ENCODE measurements around the gene CAGE1.
"Not testable (repeated sequence)": the region's sequence is repeated elsewhere in the genome, so short reads cannot be mapped to it uniquely, and the experiment has no call there.

The CAGE1 gene

DNA sequence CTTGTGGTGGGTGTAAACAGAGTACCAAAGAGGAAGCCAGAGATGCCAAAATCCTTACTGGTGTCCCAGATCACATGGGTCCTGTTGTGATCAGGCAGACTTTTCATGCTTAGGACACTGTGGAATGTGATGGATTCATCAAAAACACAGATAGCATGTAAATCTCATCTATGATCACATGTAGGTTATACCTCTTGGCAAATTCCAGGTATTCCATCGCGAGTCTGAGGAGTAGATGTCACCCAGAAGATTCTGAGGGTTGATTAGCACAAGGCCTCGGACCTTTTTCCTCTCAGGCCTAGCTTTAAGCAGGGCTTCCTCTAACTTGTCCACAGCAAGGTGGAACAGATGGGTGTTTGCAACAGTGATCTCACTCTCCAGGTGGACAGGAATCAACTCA, 48.3 kb downstream of the CAGE1 start:
- DNase-seq (ENCODE audit: low read depth in 3 of 3, low spot score in 1 of 3), result no peak

DNA sequence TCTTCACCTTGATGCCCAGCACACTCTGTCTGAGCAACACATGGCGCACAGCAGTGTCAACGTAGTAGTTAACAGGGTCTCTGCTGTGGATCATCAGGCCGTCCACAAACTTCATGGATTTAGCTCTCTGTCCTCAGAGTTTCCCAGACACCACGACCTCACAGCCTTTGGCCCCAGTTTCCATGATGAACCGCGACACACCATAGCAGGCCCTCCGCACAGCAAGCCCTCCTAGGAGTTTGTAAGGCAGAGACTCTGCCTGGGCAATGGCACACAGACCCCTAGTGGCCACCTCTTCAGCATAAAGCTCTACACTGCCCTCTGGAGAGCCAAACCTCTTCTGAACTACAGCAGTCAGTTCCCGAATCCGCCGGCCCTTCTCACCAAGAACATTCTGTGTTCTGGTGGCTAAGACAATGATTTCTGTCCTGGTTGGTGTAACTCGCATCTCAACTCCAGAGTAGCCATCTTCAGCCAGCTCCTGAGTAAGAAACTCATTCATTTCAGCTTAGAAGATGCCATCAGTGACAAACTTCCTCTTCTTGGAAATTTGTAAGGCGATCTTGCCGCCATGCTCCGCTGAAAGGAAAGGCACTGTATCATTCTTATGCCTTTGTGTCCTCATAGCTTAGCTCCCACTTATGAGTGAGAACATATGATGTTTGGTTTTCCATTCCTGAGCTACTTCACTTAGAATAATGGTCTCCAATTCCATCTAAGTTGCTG, 50.4 kb downstream of the CAGE1 start:
- not testable (repeated sequence) for DNase-seq (ENCODE audit: low read depth in 3 of 3, low spot score in 1 of 3)

DNA sequence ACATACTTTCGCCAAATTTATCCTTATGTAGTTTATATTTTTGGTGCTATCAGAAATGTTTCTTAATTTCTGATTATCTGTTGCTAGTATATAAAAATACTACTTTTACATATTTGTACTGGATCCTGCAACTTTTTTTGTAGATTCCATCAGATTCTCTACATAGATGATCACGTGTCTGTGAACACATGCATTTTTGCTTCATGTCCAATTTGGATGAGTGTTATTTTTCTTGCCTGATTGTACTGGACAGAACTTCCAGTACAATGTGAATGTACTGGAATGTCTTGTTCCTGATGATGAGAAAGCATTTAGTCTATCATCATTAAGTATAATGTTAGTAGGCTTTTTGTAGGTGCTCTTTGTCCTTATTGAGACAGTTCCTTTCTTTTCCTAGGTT, 51.5 kb downstream of the CAGE1 start:
- DNase-seq (ENCODE audit: low read depth in 3 of 3, low spot score in 1 of 3), result no peak

DNA sequence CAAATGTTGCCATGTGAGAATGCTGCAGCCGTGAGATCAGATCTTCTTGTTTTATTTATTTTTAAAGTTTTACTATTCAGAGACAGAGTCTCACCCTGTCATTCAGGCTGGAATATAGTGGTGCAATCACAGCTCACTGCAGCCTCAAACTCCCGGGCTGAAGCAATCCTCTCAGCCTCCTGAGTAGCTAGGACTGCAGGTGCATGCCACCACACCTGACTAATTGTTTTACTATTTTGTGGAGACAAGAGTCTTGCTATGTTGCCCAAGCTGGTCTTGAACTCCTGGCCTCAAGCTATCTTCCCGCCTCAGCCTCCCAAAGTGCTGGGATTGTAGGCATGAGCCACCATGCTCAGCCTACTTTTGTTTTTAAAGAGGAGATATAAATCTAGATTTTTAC, 54.0 kb downstream of the CAGE1 start:
- DNase-seq (ENCODE audit: low read depth in 3 of 3, low spot score in 1 of 3), result no peak

DNA sequence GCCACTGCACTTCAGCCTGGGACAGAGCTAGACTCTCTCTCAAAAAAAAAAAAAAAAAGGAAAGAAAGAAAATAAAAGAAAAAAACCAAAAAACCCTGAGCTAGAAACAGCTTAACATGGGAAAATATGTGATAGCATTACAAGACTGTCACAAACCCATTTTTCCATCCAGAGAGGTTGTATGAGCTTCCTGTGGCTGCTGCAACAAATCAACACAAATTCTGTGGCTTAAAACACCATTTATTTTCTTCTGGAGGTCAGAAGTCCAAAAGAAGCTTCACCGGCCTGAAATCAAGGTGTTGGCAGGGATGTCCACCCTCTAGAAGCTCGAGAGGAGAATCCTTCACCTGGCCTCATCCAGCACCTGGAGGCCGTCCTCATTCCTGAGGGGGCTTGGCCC, 54.9 kb downstream of the CAGE1 start:
- no peak for DNase-seq (ENCODE audit: low read depth in 3 of 3, low spot score in 1 of 3)

DNA sequence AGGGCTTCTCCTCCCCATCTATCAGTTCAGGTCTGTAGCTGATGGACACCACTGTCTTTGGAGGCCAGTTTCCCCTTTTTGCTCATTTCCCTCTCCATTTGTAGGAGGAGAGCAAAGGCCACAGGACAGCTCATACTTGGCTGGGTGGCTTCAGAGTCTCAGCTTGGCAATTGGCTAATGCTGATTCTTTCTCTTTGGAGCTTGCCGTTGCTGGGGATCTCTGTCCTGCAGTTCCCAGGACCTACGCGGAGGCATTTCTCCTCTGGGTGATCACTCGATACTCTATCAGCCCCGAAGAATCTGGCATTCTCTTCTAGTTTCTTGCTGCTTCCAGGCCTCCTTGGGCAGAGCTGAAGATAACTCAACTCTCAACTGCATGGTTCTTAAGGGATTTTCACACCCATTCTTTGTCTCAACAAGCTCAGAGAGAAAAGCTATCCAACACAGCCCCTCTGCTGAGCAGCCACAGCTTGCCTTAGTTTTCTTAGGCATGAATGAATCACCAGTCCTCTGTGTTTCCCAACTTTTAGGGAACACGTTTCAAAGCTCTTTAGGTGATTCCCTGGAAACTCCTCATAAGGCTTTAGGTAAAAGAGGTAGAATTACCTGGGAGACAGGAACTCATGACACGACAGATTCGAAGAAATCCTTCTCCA, 57.3 kb downstream of the CAGE1 start:
- DNase-seq (ENCODE audit: low read depth in 3 of 3, low spot score in 1 of 3), result no peak

DNA sequence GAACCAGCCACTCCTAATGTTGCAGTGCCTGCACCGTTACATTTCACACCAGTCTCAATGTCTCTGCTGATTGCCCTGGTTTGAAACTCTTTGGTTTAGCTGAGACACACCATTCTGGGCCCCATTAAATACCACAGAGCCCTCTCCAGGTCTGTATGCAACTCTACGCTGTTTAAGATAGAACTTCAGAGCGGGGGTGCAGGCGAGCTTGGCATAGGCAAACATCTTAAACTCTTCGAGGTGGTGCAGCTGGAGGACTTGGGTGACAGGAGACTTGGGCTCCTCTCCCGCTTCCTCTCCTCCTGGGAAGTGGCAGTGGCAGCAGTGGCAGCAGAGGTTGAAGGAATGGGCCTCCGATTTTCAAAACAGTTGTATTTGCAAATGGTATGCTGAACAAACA, 58.1 kb downstream of the CAGE1 start:
- no peak for DNase-seq (ENCODE audit: low read depth in 3 of 3, low spot score in 1 of 3)

DNA sequence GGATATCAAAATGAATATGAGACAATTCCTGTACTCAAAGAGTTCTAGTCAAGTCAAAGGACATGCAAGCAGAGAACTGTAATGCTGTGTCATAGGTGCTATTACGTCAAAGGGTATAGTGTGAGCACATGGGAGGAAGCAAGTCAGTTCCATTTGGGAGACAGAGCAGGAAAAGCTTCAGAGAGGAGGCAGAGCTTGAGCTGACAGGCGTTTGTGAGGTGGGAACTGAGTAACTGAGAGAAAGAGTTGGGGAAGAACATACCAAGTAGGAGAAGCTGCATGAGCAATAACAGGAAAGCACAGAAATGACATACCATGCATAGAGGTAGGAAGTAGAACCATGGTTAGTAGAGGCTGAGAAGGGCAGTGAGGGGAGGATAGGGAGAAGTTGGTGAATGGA, 61.3 kb downstream of the CAGE1 start:
- DNase-seq (ENCODE audit: low read depth in 3 of 3, low spot score in 1 of 3), result no peak

DNA sequence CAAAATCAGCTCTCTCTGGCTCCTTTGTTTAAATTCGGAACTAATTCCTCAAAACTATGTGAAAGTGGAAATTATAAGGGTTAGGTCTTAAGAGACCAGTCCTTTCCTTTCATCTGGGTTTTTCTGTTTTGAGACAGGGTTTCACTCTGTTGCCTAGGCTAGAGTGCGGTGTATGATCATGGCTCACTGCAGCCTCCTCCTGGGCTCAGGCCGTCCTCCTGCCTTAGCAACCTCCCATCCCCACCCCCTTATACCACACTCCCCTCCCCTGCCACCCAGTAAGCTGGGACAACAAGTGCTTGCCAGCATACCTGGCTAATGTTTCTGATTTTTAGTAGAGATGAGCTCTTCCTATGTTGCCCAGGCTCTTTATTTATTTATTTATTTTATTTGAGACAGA, 63.8 kb downstream of the CAGE1 start:
- no peak for DNase-seq (ENCODE audit: low read depth in 3 of 3, low spot score in 1 of 3)

DNA sequence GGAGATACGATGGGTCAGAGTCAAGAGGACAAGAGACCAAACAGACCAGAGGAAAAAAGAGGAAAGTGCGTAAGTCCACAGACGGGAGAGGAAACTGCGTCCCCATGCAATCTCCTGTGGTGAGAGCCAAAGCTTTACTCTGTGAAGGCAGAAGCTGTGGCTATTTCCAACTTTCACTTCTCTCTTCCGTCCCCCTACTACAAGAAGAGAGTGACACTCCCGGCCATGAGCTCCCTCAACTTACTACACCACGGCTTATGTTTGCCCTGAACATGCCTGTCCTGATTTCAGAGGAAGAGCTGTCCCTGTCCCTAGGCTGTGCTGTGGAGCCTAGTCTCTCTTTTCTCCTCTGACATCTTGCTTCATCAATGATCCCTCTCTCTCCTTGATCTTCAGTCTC, 65.0 kb downstream of the CAGE1 start:
- DNase-seq (ENCODE audit: low read depth in 3 of 3, low spot score in 1 of 3), result no peak

- DNase-seq (ENCODE audit: low read depth in 3 of 3, low spot score in 1 of 3), result no peak
Measured at GRCh38 chr6:7323074-7323473, 66.5 kb downstream of the CAGE1 start.

- not testable (repeated sequence) for DNase-seq (ENCODE audit: low read depth in 3 of 3, low spot score in 1 of 3)
Measured at GRCh38 chr6:7321866-7322265, 67.7 kb downstream of the CAGE1 start.

- not testable (repeated sequence) for DNase-seq (ENCODE audit: low read depth in 3 of 3, low spot score in 1 of 3)
Measured at GRCh38 chr6:7319406-7319805, 70.1 kb downstream of the CAGE1 start.

GRCh38 chr6:7317538-7317937, 72.0 kb downstream of the CAGE1 start:
- DNase-seq (ENCODE audit: low read depth in 3 of 3, low spot score in 1 of 3), result no peak

GRCh38 chr6:7316658-7317533, 72.6 kb downstream of the CAGE1 start:
- no peak for DNase-seq (ENCODE audit: low read depth in 3 of 3, low spot score in 1 of 3)

DNA sequence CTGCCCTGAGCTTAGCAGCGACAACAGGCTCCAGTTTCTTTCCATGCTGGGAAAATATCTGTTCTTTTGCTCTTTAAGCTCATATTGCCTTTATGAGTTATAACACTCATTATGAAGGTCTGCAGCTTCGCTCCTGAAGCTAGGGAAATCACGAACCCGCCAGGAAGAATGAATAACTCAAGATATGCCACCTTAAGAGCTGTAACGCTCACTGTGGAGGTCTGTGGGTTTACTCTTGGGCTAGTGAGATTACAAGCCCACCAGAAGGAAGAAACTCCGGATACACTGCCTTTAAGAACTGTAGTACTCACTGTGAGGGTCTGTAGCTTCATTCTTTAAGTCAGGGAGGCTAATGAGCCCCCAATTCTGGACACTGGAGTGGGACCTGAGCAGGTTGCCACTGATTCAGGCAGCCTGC, 73.6 kb downstream of the CAGE1 start:
- no peak for DNase-seq (ENCODE audit: low read depth in 3 of 3, low spot score in 1 of 3)

- DNase-seq (ENCODE audit: low read depth in 3 of 3, low spot score in 1 of 3), result not testable (repeated sequence)
Measured at GRCh38 chr6:7315087-7315947, 74.2 kb downstream of the CAGE1 start.

DNA sequence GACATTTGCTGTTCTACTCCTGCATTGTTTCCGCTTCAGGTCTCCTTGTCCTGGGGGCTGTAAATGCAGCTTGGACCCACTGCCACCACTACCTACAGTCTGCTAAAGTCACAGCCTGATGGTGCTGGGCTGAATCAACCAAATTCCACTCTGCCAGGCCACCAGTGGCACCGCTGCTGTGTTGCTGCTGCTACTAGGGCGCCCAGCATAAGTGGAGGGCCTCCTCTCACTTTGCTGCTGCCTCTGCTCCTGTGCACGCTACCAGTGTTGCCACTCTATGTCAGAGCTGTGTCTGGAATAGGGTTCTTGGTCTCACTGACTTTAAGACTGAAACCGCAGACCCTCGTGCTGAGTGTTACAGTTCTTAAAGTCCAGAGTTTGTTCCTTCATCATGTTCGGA, 75.1 kb downstream of the CAGE1 start:
- DNase-seq (ENCODE audit: low read depth in 3 of 3, low spot score in 1 of 3), result no peak

GRCh38 chr6:7313505-7314165, 75.9 kb downstream of the CAGE1 start:
- no peak for DNase-seq (ENCODE audit: low read depth in 3 of 3, low spot score in 1 of 3)

Measured in stimulated activated CD4-positive, alpha-beta T cell treated with anti-CD3 and anti-CD28 coated beads, TNF-alpha, amount 100 ng/mL, for 1 hour (primary cell).